ENCODE results near the gene ADAM12. TPM values are rescaled to one million over a fixed set of nuclear protein-coding genes. Genes with fewer than 3 reads are reported as not detected.

ADAM12 gene
- total and polyA plus RNA-seq, 2 of the 13 experiments (the other 11 are each of a cell fraction or from before 2014, with no cell fraction given): not detected

DNA sequence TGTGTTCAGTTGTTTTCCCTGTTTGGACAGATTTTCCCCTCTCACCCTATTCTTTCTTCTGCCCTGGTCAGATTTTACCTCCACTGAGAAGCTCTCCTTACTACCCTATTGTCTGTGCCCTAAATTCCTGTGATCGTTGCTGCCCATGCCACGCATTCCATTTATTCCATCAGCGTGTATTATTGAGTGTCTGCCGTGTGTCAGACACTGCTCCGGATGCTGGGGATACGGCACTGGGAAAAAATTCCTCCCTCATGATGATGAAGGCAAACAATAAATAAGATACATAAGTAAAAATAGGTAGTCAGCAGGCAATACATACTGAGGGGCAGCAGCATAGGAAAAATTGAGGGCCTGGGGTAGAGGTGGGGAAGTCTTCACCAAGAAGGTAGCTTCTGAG is 405.1 kb downstream of the ADAM12 start:
- Histone ChIP-seq H3K9me3 (ENCODE audit: low read length) (no peaks in the 10 kb centered on the region), H3K4me3 (replicated peaks in 1 of 3; ENCODE audit: insufficient read depth in 1 of 3, low read depth in 2 of 3, low read length in 3 of 3) (no peak overlapping the region), H3K4me2 (ENCODE audit: low read depth, low read length) (no peak overlapping the region), H3K27ac (ENCODE audit: extremely low read length, insufficient read depth, low read length) (no peak overlapping the region), H3K36me3 (replicated peaks in 1 of 2; ENCODE audit: control insufficient read depth in 1 of 2, insufficient read depth in 2 of 2, low read length in 2 of 2) (no peaks in the 10 kb centered on the region), H3K9ac (ENCODE audit: insufficient read depth, low read depth, low read length) (no peak overlapping the region), H3K4me1 (ENCODE audit: insufficient read depth, low read length) (no peaks in the 10 kb centered on the region), H4K20me1 (ENCODE audit: insufficient read depth, low read length) (no peaks in the 10 kb centered on the region), H3K79me2 (ENCODE audit: insufficient read depth, low read length) (no peaks in the 10 kb centered on the region), H2AFZ (ENCODE audit: low read length) (no peak overlapping the region), H3K27me3 (ENCODE audit: control insufficient read depth in 1 of 2, insufficient read depth in 2 of 2, low read length in 2 of 2) (peaks cover 1 to 21% of the 10 kb centered on the region in 2 experiments; a peak in 4 of 5 replicates)
- in situ Hi-C loops (cut with HindIII; ENCODE audit: extremely low pct_ligation_motif_present, low pct_unique_long_range_greater_than_20kb) (loop anchor here (10.0 to 25.0 kb wide), 2 partner anchors 404 to 762 kb away; partner anchors contain the start of gene ADAM12), intact Hi-C loops (cut with micrococcal nuclease; ENCODE audit: unreplicated experiment) (loop anchor here (5.0 kb wide), 2 partner anchors 116 to 764 kb away; no protein-coding TSS in a partner anchor)
- BruUV-seq (replicated peaks): no TSS peak
- ChIA-PET CTCF (ENCODE audit: low intra/inter-chr PET ratio, low total read pairs) (interaction anchor here (2.2 kb wide), 1 partner anchor 521 kb away, joined by 16 read pairs; no protein-coding TSS in a partner anchor), POLR2A (no interaction called here)
- DNase-seq (ENCODE audit: low spot score) (no peak), ATAC-seq (no peak), FAIRE-seq (no peak)
- 1% methylated on average over 6 of the region's 6 CpGs for WGBS (ENCODE audit: low lambda C conversion rate)
- TF ChIP-seq SRF (IDR thresholded peaks at IDR 0.05; ENCODE audit: low read depth, low read length) (no peak), ZFP36 (IDR thresholded peaks at IDR 0.05; ENCODE audit: borderline replicate concordance, low read depth, low read length, partially characterized antibody) (no peak), DZIP1 (CRISPR knock-in tag; IDR thresholded peaks at IDR 0.05) (no peak), ZNF3 (CRISPR knock-in tag; IDR thresholded peaks at IDR 0.05) (no peak), ZFY (CRISPR knock-in tag; IDR thresholded peaks at IDR 0.05) (no peak), SMYD3 (CRISPR knock-in tag; IDR thresholded peaks at IDR 0.05) (no peak), ETS1 (CRISPR knock-in tag; IDR thresholded peaks at IDR 0.05) (no peak), RARG (CRISPR knock-in tag; IDR thresholded peaks at IDR 0.05; ENCODE audit: low read depth) (no peak), ZBTB4 (CRISPR knock-in tag; IDR thresholded peaks at IDR 0.05; ENCODE audit: borderline replicate concordance) (no peak), ZNF777 (CRISPR knock-in tag; IDR thresholded peaks at IDR 0.05) (no peak), ZMYM3 (CRISPR knock-in tag; IDR thresholded peaks at IDR 0.05) (no peak), ZNF12 (CRISPR knock-in tag; IDR thresholded peaks at IDR 0.05) (no peak)
- TF ChIP-seq, protein P1, sequence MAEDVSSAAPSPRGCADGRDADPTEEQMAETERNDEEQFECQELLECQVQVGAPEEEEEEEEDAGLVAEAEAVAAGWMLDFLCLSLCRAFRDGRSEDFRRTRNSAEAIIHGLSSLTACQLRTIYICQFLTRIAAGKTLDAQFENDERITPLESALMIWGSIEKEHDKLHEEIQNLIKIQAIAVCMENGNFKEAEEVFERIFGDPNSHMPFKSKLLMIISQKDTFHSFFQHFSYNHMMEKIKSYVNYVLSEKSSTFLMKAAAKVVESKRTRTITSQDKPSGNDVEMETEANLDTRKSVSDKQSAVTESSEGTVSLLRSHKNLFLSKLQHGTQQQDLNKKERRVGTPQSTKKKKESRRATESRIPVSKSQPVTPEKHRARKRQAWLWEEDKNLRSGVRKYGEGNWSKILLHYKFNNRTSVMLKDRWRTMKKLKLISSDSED (CRISPR knock-in tag; IDR thresholded peaks at IDR 0.05): no peak
